Colon (tissue), 2 donors: ENCODE results near the gene UBE2M.
"Not testable (repeated sequence)": the region's sequence is repeated elsewhere in the genome, so short reads cannot be mapped to it uniquely, and the experiment has no call there.

Experiments used
- FAIRE-seq: peaks from 2 replicates; lab custom pipeline; 2012; peaks lifted over from hg19 to GRCh38; lab: Jason Lieb, UNC
- donor health status: control.
- donor health status: control.

Gene UBE2M

GRCh38 chr19:58555369-58555885, 3.0 kb downstream of the UBE2M start:
- FAIRE-seq = no peak

GRCh38 chr19:58554494-58555368, 3.7 kb downstream of the UBE2M start, which contains the start of gene CHMP2A:
CHMP2A (minus strand) TSS chr19:58555105; CDS start chr19:58554212, 893 bp downstream.
- no peak for FAIRE-seq

GRCh38 chr19:58553799-58554493, 4.5 kb downstream of the UBE2M start:
- no peak for FAIRE-seq

GRCh38 chr19:58552655-58553054, 5.8 kb downstream of the UBE2M start:
- no peak for FAIRE-seq

- FAIRE-seq = no peak
These were observed 6.6 kb downstream of the UBE2M start for GRCh38 chr19:58551577-58552471.

DNA sequence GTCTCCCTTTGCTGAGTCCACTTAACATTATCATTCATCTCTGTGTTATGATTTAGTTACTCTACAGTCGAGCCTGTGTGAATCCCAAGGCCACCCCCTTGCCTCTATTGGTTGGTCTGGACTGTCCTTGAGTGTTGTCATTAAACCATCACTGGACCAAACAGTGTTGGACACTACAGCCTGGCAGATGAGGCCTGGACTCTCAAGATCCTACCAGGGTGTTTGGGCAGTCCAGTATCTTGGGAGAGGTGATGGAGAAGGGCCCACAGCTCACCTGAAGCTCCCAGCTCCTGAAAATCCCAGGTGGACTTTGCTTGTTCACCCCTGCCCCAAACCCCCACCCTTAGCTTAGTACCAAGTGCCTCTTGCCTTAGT, 7.3 kb downstream of the UBE2M start:
- no peak for FAIRE-seq

DNA sequence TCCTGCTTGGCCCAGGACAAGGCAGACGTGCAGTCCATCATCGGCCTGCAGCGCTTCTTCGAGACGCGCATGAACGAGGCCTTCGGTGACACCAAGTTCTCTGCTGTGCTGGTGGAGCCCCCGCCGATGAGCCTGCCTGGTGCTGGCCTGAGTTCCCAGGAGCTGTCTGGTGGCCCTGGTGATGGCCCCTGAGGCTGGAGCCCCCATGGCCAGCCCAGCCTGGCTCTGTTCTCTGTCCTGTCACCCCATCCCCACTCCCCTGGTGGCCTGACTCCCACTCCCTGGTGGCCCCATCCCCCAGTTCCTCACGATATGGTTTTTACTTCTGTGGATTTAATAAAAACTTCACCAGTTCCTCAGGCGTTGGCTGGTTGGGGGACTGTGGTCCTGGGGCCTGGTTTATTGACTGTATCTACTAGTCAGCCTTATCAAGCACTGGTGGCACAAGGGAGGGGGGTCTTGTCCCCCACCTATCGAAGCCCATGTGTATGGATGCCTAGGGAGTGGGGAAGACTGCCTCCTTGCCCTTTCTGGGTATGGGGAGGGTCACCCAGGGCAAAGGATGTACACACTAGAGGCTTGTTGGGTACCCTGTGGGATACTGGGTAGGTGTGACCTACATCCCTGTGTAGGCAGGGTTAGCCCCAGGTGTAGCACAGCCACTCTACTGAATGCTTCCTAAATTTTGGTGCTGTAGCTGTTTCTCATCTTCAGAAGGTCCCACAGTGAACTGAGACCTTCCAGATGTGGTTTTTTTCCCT, 7.9 kb downstream of the UBE2M start:
- FAIRE-seq = no peak

GRCh38 chr19:58549664-58550361, 8.6 kb downstream of the UBE2M start:
- FAIRE-seq = no peak

DNA sequence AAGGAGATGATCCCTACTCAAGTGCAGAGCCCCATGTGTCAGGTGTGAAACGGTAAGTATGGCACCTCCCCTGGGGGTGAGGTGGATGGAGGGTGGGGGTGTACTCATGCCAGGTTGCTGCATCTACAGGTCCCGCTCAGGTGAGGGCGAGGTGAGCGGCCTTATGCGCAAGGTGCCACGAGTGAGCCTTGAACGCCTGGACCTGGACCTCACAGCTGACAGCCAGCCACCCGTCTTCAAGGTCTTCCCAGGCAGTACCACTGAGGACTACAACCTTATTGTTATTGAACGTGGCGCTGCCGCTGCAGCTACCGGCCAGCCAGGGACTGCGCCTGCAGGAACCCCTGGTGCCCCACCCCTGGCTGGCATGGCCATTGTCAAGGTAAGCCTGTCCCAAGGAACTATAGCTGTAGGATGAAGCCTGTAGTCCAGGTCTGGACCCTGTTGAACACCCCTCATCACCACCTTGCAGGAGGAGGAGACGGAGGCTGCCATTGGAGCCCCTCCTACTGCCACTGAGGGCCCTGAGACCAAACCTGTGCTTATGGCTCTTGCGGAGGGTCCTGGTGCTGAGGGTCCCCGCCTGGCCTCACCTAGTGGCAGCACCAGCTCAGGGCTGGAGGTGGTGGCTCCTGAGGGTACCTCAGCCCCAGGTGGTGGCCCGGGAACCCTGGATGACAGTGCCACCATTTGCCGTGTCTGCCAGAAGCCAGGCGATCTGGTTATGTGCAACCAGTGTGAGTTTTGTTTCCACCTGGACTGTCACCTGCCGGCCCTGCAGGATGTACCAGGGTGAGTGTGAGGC, 9.3 kb downstream of the UBE2M start:
- FAIRE-seq = no peak

DNA sequence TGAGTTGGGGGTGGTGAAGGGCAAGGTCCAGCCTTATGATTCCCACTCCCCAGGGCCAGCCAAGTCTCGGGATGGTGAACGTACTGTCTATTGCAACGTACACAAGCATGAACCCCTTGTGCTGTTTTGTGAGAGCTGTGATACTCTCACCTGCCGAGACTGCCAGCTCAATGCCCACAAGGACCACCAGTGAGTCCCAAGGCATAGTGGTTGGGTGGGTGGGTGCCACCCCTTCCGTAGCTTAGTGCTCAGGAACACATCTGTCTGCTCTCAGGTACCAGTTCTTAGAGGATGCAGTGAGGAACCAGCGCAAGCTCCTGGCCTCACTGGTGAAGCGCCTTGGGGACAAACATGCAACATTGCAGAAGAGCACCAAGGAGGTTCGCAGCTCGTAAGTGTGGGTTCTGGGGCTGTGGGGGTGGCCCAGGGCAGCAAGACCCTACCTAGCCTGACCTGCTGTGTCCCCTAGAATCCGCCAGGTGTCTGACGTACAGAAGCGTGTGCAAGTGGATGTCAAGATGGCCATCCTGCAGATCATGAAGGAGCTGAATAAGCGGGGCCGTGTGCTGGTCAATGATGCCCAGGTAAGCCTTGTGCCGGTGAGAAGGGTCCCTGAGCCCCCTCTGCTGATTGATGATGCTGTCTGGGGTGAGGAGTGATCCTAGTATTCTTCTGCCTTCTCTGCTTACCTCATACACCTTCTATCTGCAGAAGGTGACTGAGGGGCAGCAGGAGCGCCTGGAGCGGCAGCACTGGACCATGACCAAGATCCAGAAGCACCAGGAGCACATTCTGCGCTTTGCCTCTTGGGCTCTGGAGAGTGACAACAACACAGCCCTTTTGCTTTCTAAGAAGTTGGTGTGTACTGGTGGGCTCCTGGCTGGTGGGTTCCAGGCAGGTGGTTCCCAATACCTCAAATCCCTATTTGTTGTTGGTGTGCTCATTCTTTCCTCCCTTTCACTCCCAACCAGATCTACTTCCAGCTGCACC, 10.8 kb downstream of the UBE2M start:
- no peak for FAIRE-seq

DNA sequence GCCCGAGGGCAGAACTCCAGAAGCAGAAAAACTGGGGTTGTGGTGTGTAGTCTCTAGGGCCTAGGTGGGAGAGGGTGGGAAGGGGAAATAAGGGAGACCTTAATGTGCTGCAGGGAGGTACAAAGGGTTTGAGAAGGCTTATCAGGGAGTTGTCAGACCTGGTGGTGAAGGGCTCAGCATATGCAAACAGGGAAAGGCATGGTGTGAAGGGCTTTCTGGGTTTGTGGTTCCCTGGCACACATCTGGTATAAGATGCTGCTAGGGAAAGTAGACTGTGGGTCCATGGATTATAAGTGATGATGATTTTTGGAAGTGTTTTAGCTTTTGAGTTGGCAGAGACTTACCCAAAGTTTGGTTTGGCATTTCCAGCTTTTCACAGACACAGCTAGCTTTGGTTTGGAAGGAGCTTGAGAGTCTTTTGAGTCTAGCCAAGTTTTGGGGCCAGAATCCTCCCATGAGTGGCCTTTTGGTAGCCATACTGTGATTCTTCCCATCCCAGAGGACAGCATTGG, 12.3 kb downstream of the UBE2M start:
- no peak for FAIRE-seq

- no peak for FAIRE-seq
These were observed 13.0 kb downstream of the UBE2M start for GRCh38 chr19:58545286-58546018.

DNA sequence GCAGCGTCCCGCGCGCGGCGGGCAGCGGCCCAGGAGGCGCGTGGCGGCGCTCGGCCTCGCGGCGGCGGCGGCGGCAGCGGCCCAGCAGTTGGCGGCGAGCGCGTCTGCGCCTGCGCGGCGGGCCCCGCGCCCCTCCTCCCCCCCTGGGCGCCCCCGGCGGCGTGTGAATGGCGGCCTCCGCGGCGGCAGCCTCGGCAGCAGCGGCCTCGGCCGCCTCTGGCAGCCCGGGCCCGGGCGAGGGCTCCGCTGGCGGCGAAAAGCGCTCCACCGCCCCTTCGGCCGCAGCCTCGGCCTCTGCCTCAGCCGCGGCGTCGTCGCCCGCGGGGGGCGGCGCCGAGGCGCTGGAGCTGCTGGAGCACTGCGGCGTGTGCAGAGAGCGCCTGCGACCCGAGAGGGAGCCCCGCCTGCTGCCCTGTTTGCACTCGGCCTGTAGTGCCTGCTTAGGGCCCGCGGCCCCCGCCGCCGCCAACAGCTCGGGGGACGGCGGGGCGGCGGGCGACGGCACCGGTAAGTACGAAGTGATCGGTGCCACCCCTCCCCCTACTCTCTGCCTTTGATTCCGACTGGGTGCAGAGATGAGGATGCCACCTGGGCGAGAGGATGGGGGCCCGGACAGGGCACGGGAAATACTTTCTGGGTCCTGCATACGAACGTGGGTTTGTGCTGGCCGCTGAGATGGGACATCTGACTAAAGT, 13.7 kb downstream of the UBE2M start:
- no peak for FAIRE-seq

GRCh38 chr19:58543826-58544590, 14.4 kb downstream of the UBE2M start, which contains the start of gene TRIM28:
TRIM28 (plus strand) TSS chr19:58544064; CDS start chr19:58544758, 694 bp downstream.
- peak; percentile 36 for FAIRE-seq

DNA sequence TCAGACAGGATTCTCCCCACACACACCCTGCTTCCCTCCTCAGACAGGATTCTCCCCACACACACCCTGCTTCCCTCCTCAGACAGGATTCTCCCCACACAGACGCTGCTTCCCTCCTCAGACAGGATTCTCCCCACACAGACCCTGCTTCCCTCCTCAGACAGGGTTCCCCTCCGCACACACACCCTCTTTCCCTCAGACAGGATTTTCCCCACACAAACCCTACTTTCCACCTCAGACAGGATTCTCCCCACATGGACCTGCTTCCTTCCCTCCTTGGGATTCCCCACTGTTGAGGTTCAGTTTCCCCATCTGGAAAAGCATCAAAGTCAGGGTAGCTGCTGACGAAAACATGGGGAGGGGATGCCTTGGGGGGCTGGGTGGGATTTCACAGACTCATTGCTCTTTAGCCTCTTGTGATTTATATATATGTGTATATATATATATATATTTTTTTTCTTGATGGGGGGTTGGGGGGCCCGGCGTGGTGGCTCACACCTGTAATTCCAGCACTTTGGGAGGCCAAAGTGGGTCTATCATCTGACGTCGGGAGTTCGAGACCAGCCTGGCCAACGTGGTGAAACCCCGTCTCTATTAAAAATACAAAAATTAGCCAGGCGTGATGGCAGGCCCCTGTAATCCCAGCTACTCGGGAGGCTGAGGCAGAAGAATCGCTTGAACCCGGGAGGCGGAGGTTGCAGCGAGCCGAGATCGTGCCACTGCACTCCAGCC, 15.6 kb downstream of the UBE2M start:
- not testable (repeated sequence) for FAIRE-seq
